ENCODE measurements around the gene KRT34. TPM values are rescaled to one million over a fixed set of nuclear protein-coding genes. Genes with fewer than 3 reads are reported as not detected.

KRT34 gene
- total and polyA plus RNA-seq, 2 donors from 2014 or later: not detected

- Histone ChIP-seq H3K4me3 (ENCODE audit: low read length in 3 of 3) (no peak overlapping the region), H3K36me3 (ENCODE audit: control insufficient read depth in 2 of 3, insufficient read depth in 3 of 3, low read length in 3 of 3) (no peaks in the 10 kb centered on the region), H3K4me1 (ENCODE audit: control insufficient read depth in 2 of 3, insufficient read depth in 2 of 3, low read depth in 1 of 3, low read length in 3 of 3) (peaks cover 2 to 16% (median 8%) of the 10 kb centered on the region in 3 donors), H3K9me3 (ENCODE audit: control insufficient read depth in 2 of 3, insufficient read depth in 1 of 3, low read length in 3 of 3) (no peaks in the 10 kb centered on the region), H3K9ac (ENCODE audit: low read length in 3 of 3) (no peak overlapping the region), H3K27ac (ENCODE audit: low read depth in 2 of 2, low read length in 2 of 2) (no peak overlapping the region), H3K27me3 (ENCODE audit: control insufficient read depth, insufficient read depth, low read length) (no peaks in the 10 kb centered on the region)
- intact Hi-C loops (cut with DNase I): no loop called here
- DNase-seq: no peak
- FAIRE-seq: no peak
- TF ChIP-seq CTCF (IDR thresholded peaks at IDR 0.05; ENCODE audit: borderline replicate concordance, extremely low read depth, insufficient read depth): no peak
Measured at GRCh38 chr17:41417576-41418015, 35.5 kb upstream of the KRT34 start.

GRCh38 chr17:41417127-41417526 lies 35.0 kb upstream of the KRT34 start:
- peaks cover 2 to 16% (median 8%) of the 10 kb centered on the region in 3 donors for H3K4me1 ChIP-seq (ENCODE audit: control insufficient read depth in 2 of 3, insufficient read depth in 2 of 3, low read depth in 1 of 3, low read length in 3 of 3)
- no peak overlapping the region for H3K4me3 ChIP-seq (ENCODE audit: low read length in 3 of 3)
- FAIRE-seq: no peak
- no peaks in the 10 kb centered on the region for H3K36me3 ChIP-seq (ENCODE audit: control insufficient read depth in 2 of 3, insufficient read depth in 3 of 3, low read length in 3 of 3)
- no peak for DNase-seq
- H3K27ac ChIP-seq (ENCODE audit: low read depth in 2 of 2, low read length in 2 of 2): peak overlapping the region; percentile 23 to 30
- no peak overlapping the region for H3K9ac ChIP-seq (ENCODE audit: low read length in 3 of 3)
- TF ChIP-seq CTCF (IDR thresholded peaks at IDR 0.05; ENCODE audit: borderline replicate concordance, extremely low read depth, insufficient read depth): no peak
- H3K27me3 ChIP-seq (ENCODE audit: control insufficient read depth, insufficient read depth, low read length): no peaks in the 10 kb centered on the region
- H3K9me3 ChIP-seq (ENCODE audit: control insufficient read depth in 2 of 3, insufficient read depth in 1 of 3, low read length in 3 of 3): no peaks in the 10 kb centered on the region
- intact Hi-C loops (cut with DNase I): no loop called here

GRCh38 chr17:41416479-41416878 lies 34.4 kb upstream of the KRT34 start:
- H3K9me3 ChIP-seq (ENCODE audit: control insufficient read depth in 2 of 3, insufficient read depth in 1 of 3, low read length in 3 of 3): no peaks in the 10 kb centered on the region
- no peak overlapping the region for H3K4me3 ChIP-seq (ENCODE audit: low read length in 3 of 3)
- peaks cover 2 to 16% (median 8%) of the 10 kb centered on the region in 3 donors for H3K4me1 ChIP-seq (ENCODE audit: control insufficient read depth in 2 of 3, insufficient read depth in 2 of 3, low read depth in 1 of 3, low read length in 3 of 3)
- FAIRE-seq (no peak), DNase-seq (peak in 2 of 5 donors; percentile 44 to 53)
- no peaks in the 10 kb centered on the region for H3K27me3 ChIP-seq (ENCODE audit: control insufficient read depth, insufficient read depth, low read length)
- intact Hi-C loops (cut with DNase I): no loop called here
- H3K36me3 ChIP-seq (ENCODE audit: control insufficient read depth in 2 of 3, insufficient read depth in 3 of 3, low read length in 3 of 3): no peaks in the 10 kb centered on the region
- H3K27ac ChIP-seq (ENCODE audit: low read depth in 2 of 2, low read length in 2 of 2): peak overlapping the region; percentile 30 to 48
- H3K9ac ChIP-seq (ENCODE audit: low read length in 3 of 3): no peak overlapping the region
- TF ChIP-seq CTCF (IDR thresholded peaks at IDR 0.05; ENCODE audit: borderline replicate concordance, extremely low read depth, insufficient read depth): no peak

GRCh38 chr17:41415833-41416335 lies 33.8 kb upstream of the KRT34 start:
- Histone ChIP-seq H3K9ac (ENCODE audit: low read length in 3 of 3) (no peak overlapping the region), H3K4me1 (ENCODE audit: control insufficient read depth in 2 of 3, insufficient read depth in 2 of 3, low read depth in 1 of 3, low read length in 3 of 3) (peaks cover 2 to 16% (median 8%) of the 10 kb centered on the region in 3 donors), H3K4me3 (ENCODE audit: low read length in 3 of 3) (no peak overlapping the region), H3K27ac (ENCODE audit: low read depth in 2 of 2, low read length in 2 of 2) (peak overlapping the region; percentile 30 to 59), H3K27me3 (ENCODE audit: control insufficient read depth, insufficient read depth, low read length) (no peaks in the 10 kb centered on the region), H3K36me3 (ENCODE audit: control insufficient read depth in 2 of 3, insufficient read depth in 3 of 3, low read length in 3 of 3) (no peaks in the 10 kb centered on the region), H3K9me3 (ENCODE audit: control insufficient read depth in 2 of 3, insufficient read depth in 1 of 3, low read length in 3 of 3) (no peaks in the 10 kb centered on the region)
- intact Hi-C loops (cut with DNase I): no loop called here
- peak; percentile 58 for FAIRE-seq
- TF ChIP-seq CTCF (IDR thresholded peaks at IDR 0.05; ENCODE audit: borderline replicate concordance, extremely low read depth, insufficient read depth): no peak
- DNase-seq: peak in 3 of 5 donors; percentile 20 to 62 (median 26)

Measured in kidney (tissue), 14 donors.